ENCODE data around the gene ZCWPW2.

ZCWPW2 gene

DNA sequence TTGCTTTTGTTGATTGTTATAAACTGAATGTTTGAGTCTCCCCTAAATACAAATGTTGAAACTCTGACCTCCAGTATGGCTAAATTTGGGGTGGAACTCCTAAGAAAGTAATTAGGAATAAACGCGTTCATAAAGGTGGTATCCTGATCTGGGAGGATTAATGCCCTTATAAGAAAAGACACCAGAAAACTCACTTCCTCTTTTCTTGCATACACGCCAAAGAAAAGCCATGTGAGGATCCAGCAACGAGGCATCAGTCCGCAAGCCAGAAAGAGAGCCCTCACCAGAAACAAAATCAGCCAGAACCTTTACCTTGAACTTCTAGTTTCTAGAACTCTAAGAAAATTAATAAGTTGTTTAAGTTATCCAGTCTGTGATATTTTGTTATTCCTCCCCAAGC is 37.5 kb downstream of the ZCWPW2 start:
- DNase-seq = no peak

GRCh38 chr3:28388978-28389377 is 40.5 kb downstream of the ZCWPW2 start:
- no peak for DNase-seq

DNA sequence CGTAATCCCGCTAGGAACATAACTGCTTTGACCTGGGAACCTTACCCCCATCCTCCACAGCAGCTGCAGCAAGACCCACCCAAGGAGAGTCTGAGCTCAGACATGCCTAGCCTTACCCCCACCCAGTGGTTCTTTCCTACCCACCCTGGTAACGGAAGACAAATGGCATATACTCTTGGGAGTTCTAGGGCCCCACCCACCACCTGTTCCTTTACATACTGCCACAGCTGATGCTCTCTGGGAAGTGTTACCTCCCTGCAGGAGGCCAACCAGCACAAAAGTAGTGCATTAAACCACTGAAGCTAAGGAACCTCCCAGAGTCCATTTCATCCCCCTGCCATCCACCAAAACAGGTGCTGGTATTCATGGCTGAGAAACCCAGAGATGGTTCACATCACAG is 50.7 kb downstream of the ZCWPW2 start:
- DNase-seq = no peak

GRCh38 chr3:28406241-28406640 is 57.7 kb downstream of the ZCWPW2 start:
- no peak for DNase-seq

DNA sequence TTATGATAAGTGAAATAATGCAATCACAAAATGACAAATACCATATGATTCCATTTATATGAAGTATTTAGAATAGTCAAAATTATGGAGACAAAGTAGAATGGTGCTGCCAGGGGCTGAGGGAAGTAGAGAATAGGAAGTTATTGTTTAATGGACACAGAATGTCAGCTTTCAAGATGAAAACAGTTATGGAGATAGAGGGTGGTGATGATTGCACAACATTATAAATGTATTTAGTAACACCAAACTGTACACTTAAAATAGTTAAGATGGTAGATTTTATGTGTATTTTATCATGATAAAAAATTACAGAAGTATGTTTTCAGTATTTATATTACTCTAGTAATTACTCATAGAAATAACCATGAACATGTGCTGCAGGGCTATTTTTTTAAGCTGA is 100.9 kb downstream of the ZCWPW2 start:
- no peak for DNase-seq

DNA sequence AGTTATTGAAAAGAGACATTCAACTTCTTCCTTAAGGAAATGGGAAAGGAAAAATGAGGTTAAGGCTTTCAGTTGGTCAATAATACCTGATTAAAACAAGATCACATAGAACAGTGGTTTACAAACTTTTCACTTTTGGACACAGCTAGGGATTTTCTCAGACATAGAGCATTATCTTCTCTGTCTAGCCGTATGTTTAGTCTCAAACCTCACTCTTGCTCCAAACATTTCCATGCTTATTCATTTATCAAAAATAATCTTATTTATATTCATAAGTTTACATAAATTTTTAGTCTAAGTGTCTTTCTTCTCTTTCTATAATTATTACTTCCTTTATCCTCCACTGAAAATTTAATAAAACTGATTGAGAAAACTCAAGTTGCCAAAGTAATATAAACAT is 114.3 kb downstream of the ZCWPW2 start:
- DNase-seq = no peak

DNA sequence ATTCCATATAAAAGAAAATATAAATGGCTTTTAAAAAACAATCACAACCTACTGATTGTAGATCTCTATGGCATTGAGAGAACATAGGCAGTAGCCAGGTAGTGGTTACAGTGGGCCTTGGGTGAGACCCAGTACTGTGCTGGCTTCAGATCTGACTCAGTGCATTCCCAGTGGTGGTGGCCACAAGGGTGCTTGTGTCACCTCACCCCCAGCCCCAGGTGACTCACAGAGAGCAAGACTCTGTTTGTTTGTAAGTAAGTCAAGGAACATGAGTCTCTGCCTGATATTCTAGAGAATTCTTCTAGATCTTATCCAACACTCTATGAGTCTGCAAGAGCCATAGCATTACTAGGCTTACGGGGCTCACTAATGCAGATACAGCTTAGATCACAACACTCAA is 118.9 kb downstream of the ZCWPW2 start:
- no peak for DNase-seq

GRCh38 chr3:28476194-28476593 is 127.7 kb downstream of the ZCWPW2 start:
- peak; percentile 35 for DNase-seq

DNA sequence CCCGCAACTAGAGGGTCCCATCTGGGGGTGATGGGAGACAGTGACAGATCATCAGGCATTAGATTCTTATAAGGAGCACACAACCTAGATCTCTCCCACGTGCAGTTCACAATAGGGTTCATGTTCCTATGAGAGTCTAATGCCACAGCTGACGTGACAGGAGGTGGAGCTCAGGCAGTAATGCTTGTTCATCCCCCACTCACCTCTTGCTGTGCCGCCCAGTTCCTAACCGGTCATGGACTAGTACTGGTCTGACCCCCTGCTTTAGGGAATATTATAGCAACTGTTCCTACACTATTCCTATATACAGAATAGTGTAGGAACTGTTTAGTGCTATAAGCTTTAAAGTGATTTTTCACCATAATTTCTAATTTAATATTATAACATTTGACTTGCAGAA is 128.2 kb downstream of the ZCWPW2 start:
- no peak for DNase-seq

- DNase-seq = no peak
Measured at GRCh38 chr3:28485164-28485563, 136.6 kb downstream of the ZCWPW2 start.

GRCh38 chr3:28495301-28495700 is 146.8 kb downstream of the ZCWPW2 start:
- no peak for DNase-seq

DNA sequence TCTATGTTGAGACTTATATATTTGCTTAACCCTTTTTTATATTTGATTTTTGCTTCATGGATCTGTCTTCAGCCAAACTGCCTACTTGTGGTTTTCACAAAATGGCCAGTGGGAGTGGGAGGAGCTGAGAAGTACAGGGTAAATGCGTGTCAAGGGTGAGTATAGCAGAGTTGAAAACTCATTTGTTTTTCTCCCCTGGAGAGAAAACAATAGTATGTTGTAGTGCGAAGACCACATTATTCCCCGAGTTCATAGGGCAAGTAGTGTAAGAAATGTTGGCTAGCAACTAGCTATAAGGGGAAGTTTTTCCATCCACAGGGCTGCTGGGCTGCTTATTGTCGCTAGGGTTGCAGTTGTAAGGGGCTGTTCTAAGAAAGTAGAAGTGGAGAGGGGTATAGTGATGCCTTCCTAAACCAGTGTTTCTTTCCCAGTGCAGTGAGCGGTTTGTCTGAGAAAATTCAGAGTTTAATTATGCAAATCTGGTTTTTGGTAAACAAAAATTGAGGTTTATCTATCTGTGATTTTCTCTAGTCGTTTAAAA is 153.9 kb downstream of the ZCWPW2 start:
- DNase-seq = no peak

DNA sequence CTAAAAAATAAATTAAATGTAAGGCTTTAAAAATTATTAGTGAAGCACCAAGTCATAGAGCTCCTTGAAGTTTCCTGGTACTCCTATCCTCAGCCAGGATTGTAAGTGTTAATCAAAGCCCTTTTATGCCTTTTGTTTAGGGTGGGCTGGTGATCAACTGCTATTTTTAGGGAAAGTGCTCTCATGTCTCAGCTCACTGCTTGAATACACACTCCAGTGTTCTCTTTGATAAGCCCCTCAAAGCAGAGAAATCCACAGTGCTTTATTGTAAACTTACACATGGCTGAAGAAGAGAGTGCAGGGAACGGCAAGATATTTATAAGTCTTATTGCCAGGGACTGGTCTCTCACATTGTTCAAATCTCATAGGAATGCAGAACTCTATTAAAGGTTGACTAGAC is 156.5 kb downstream of the ZCWPW2 start:
- no peak for DNase-seq

DNA sequence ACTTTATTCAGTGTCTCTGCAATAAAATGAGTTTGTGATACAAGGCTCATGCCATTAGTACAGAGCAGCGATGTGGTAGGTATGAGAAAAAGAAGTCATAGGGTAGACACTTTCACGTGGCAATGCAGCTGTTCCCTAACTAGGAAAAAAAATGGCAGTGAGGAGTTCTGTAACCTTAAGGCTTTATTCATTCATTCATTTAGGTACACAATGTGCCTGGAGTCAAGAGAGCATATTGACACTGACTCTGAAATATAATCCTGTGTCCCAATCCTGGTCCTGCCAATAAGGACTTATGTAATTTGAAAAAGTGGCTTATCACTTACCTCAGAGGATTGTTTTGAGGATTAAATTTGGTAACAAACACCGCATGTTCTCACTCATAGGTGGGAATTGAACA is 173.1 kb downstream of the ZCWPW2 start:
- no peak for DNase-seq

GRCh38 chr3:28542351-28542750 is 193.8 kb downstream of the ZCWPW2 start:
- no peak for DNase-seq

GRCh38 chr3:28544236-28544635 is 195.7 kb downstream of the ZCWPW2 start:
- no peak for DNase-seq

DNA sequence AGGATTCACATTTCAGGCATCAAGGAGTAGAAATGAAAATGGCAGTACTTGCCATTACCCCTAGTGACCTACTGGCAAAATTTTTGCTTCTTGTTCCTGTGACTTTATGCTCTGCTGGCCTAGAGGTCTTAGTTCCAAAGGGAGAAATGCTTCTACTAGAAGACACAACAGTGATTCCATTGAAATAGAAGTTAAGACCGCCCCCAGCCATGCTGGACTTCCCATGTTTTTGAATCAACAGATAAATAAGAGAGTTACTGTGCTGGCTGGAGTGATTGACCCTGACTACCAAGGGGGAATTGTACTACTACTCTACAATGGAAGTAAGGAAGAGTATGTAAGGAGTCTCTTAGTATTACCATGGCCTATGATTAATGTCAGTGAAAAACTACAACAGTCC is 196.3 kb downstream of the ZCWPW2 start:
- no peak for DNase-seq

DNA sequence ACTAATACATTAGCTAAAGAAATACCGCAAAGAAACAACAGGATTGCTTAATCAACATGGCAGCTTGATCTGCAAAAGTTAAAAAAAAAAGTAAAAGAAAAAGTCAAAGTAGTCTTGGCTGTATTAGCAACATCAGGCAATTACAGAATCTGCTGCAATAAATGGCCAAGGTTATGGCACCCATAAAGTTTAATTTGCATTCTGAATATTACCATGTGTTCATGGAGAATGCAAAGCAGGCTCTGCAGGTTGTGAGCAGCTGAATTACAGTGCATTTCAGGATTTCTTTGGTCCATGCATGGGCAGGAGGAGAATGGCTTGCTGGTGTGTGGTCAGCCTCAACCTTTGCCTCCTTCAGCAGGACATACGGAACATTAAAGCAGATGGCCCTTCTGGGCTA is 199.2 kb downstream of the ZCWPW2 start:
- no peak for DNase-seq

GRCh38 chr3:28553175-28553574 is 204.7 kb downstream of the ZCWPW2 start:
- no peak for DNase-seq

- DNase-seq = no peak
Measured at GRCh38 chr3:28556195-28556594, 207.7 kb downstream of the ZCWPW2 start.

- no peak for DNase-seq
Measured at GRCh38 chr3:28564211-28564610, 215.7 kb downstream of the ZCWPW2 start.

DNA sequence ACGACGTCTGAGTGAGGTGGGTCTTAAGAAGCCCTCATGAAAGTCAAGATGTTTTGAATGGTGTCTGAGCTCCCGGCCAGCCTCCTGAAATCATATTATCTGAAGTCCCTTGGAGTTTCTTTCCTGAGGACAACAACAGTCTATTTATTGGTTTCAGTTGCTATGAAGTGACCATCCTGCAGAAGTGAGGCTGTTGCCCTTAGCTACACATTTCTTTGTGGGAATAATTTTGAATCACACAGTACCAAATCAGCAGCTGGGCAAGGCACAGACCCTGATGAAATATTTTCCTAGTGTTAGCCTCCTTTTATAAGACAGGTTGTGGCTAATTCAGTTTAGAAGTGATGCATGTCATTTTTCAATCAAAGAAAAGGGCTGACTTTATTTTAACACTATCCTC is 220.8 kb downstream of the ZCWPW2 start:
- no peak for DNase-seq

DNA sequence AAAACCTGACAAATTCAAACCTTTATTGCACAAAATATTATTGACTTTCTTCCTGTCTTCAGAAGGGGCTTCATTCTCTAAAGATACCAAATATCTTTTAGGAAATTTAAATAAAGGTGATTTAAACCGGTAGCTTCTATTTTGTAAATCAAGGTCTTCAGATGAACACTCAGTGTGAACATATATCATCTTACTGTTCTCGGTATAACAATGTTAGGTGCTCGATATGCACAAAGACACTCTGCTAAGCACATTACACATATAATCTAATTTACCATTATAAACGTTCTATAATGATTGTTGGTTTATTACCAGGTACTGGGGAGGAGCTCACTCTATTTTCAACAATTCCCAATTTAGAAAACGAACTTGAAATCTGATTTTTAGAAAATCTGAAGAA is 225.5 kb downstream of the ZCWPW2 start:
- DNase-seq = no peak

DNA sequence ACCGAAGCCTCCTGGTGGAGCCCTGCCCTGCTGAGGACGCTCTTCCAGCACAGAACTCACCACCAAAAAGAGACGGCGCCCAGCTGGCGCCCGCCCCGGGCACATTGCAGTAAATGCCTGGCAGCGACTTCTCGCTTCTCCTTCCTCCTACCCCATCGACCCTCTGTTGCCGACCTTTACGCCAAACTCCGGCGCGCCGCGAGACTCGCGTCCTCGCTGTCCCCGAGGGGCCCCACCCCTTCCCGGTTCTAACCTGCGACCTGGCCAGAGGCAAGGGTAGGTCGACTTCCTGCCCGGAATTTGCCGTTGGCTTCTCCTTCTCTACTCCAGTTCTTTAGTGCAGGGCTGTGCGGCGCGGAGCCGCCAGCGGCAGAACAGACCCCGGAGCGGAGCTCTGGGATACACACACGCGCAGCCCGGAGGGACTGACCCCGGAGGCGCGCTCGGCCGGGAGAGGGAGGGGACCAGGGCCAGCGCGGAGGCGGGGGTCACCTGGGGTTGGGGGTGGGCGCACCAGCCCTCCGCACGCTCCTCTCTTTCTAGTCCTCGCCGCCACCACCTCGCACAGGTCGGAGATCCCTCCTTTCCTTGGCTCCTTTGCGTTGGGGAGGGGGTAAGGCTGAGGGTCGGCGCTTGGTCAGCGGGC is 226.7 kb downstream of the ZCWPW2 start:
- peak; percentile 28 for DNase-seq

Data from NCI-H1105 (cell line).